ENCODE measurements around the gene TNPO3. TPM values are rescaled to one million over a fixed set of nuclear protein-coding genes. Genes with fewer than 3 reads are reported as not detected.

TNPO3 gene
- total and polyA plus RNA-seq, 10 of the 15 experiments (the other 5 are each of a cell fraction or from before 2014, with no cell fraction given) = 17.6 to 91.8 (median 65.9) TPM

DNA sequence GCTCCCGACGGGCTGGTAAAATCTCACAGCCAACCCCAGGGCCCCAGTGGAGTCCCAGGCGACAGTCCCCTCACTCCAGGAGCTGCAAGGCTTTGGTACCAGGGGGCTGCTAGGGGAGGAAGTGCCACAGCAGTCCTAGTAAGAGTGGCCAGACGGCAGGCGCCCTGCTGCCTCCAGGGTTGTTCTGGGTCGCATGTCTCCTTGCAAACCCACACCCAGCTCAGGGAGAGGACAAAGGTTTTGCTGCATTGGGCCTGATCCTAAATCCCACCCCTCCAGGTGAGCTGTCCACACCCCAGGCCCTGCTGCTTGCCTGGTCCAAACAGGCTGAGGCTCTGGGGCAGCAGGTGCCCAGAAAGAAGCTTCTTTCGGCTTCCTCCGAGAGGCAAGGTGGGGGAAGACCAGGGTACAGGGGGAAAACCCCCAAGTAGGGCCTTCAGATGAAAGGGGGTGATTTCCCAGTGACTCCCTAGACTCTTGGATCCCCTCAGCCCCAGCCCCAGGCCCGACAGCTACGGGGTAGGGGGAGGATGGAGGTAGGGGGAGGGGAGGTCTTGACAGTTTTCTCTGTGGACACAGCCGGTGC, 140.3 kb downstream of the TNPO3 start:
- no peaks in the 10 kb centered on the region for H3K36me3 ChIP-seq (ENCODE audit: control insufficient read depth in 2 of 2, insufficient read depth in 2 of 2, low read length in 1 of 2)
- no peaks in the 10 kb centered on the region for H3K9me3 ChIP-seq (replicated peaks; ENCODE audit: control insufficient read depth, insufficient read depth, low read length)
- in situ Hi-C loops (cut with MboI) = no loop called here
- H4K20me1 ChIP-seq (ENCODE audit: control insufficient read depth, insufficient read depth) = no peaks in the 10 kb centered on the region
- peak overlapping the region; percentile 50 for H3K4me2 ChIP-seq (ENCODE audit: control insufficient read depth, insufficient read depth)
- FAIRE-seq = peak; percentile 13
- RAD21 ChIA-PET (ENCODE audit: unreplicated experiment) = interaction anchor here (0.6 to 1.8 kb wide), 12 partner anchors 14 to 257 kb away, joined by 3 to 20 read pairs (median 4); partner anchors contain the start of gene TNPO3
- no peaks in the 10 kb centered on the region for H3K79me2 ChIP-seq (ENCODE audit: control insufficient read depth, insufficient read depth, low read length)
- no peak overlapping the region for H3K4me3 ChIP-seq
- CTCF ChIA-PET = interaction anchor here (0.7 to 1.7 kb wide), 11 partner anchors 10 to 295 kb away, joined by 3 to 6 read pairs (median 4); partner anchors contain the start of gene IRF5
- peak; percentile 88 for ATAC-seq
- intact Hi-C loops (cut with micrococcal nuclease; ENCODE audit: unreplicated experiment) = no loop called here
- H3K9ac ChIP-seq (ENCODE audit: control insufficient read depth, insufficient read depth, low read length) = peak overlapping the region; percentile 44; the same call in 1 of the 2 replicates
- TF ChIP-seq POLR2AphosphoS2 (IDR thresholded peaks at IDR 0.05; ENCODE audit: low read depth, low read length) (no peak), NBN (IDR thresholded peaks at IDR 0.05) (0 out of 2 replicates have a peak, but pooled peaks have one; percentile 25), HDGF (IDR thresholded peaks at IDR 0.05) (peak; percentile 36; the same call in 1 of the 2 replicates), IRF4 (IDR thresholded peaks at IDR 0.05; ENCODE audit: low read depth, low read length) (0 out of 2 replicates have a peak, but pooled peaks have one; percentile 17), CEBPB (IDR thresholded peaks at IDR 0.05; ENCODE audit: borderline replicate concordance in 1 of 2, low read depth in 2 of 2, low read length in 2 of 2) (no peak), RCOR1 (conservative IDR thresholded peaks at IDR 0.05; ENCODE audit: low read depth, low read length) (no peak), POLR2A (IDR thresholded peaks at IDR 0.05; ENCODE audit: low read depth, low read length) (peak; percentile 52; the same call in 1 of the 2 replicates), RELA (IDR thresholded peaks at IDR 0.05; ENCODE audit: borderline replicate concordance, partially characterized antibody) (peak; percentile 76), SPI1 (IDR thresholded peaks at IDR 0.05; ENCODE audit: borderline replicate concordance, insufficient read depth, low read depth, low read length) (peak; percentile 59), EED (IDR thresholded peaks at IDR 0.05; ENCODE audit: low read depth) (peak; percentile 28; the same call in 1 of the 2 replicates), RUNX3 (IDR thresholded peaks at IDR 0.05; ENCODE audit: low read length) (peak; percentile 12; the same call in 1 of the 2 replicates)
- TF ChIP-seq, protein P1, sequence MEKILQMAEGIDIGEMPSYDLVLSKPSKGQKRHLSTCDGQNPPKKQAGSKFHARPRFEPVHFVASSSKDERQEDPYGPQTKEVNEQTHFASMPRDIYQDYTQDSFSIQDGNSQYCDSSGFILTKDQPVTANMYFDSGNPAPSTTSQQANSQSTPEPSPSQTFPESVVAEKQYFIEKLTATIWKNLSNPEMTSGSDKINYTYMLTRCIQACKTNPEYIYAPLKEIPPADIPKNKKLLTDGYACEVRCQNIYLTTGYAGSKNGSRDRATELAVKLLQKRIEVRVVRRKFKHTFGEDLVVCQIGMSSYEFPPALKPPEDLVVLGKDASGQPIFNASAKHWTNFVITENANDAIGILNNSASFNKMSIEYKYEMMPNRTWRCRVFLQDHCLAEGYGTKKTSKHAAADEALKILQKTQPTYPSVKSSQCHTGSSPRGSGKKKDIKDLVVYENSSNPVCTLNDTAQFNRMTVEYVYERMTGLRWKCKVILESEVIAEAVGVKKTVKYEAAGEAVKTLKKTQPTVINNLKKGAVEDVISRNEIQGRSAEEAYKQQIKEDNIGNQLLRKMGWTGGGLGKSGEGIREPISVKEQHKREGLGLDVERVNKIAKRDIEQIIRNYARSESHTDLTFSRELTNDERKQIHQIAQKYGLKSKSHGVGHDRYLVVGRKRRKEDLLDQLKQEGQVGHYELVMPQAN (conservative IDR thresholded peaks at IDR 0.05) = no peak
- TF ChIP-seq, protein P2, sequence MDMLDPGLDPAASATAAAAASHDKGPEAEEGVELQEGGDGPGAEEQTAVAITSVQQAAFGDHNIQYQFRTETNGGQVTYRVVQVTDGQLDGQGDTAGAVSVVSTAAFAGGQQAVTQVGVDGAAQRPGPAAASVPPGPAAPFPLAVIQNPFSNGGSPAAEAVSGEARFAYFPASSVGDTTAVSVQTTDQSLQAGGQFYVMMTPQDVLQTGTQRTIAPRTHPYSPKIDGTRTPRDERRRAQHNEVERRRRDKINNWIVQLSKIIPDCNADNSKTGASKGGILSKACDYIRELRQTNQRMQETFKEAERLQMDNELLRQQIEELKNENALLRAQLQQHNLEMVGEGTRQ (IDR thresholded peaks at IDR 0.05; ENCODE audit: borderline replicate concordance, low read depth, low read length) = no peak
- TF ChIP-seq, protein P3, sequence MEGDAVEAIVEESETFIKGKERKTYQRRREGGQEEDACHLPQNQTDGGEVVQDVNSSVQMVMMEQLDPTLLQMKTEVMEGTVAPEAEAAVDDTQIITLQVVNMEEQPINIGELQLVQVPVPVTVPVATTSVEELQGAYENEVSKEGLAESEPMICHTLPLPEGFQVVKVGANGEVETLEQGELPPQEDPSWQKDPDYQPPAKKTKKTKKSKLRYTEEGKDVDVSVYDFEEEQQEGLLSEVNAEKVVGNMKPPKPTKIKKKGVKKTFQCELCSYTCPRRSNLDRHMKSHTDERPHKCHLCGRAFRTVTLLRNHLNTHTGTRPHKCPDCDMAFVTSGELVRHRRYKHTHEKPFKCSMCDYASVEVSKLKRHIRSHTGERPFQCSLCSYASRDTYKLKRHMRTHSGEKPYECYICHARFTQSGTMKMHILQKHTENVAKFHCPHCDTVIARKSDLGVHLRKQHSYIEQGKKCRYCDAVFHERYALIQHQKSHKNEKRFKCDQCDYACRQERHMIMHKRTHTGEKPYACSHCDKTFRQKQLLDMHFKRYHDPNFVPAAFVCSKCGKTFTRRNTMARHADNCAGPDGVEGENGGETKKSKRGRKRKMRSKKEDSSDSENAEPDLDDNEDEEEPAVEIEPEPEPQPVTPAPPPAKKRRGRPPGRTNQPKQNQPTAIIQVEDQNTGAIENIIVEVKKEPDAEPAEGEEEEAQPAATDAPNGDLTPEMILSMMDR (IDR thresholded peaks at IDR 0.05 in 2 of 3, conservative IDR thresholded peaks at IDR 0.05 in 1 of 3; ENCODE audit: control insufficient read depth in 2 of 3, extremely low read depth in 1 of 3, insufficient read depth in 1 of 3, low read depth in 3 of 3, low read length in 3 of 3) = peak in 2 of 3 experiments; percentile 10 to 24; a peak in 1 of 6 replicates
- TF ChIP-seq, protein P4, sequence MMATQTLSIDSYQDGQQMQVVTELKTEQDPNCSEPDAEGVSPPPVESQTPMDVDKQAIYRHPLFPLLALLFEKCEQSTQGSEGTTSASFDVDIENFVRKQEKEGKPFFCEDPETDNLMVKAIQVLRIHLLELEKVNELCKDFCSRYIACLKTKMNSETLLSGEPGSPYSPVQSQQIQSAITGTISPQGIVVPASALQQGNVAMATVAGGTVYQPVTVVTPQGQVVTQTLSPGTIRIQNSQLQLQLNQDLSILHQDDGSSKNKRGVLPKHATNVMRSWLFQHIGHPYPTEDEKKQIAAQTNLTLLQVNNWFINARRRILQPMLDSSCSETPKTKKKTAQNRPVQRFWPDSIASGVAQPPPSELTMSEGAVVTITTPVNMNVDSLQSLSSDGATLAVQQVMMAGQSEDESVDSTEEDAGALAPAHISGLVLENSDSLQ (IDR thresholded peaks at IDR 0.05) = no peak
- SMC1A ChIA-PET (ENCODE audit: uncharacterized antibody, unreplicated experiment) = interaction anchor here (0.7 to 1.5 kb wide), 8 partner anchors 19 to 177 kb away, joined by 3 to 14 read pairs (median 4); no protein-coding TSS in a partner anchor
- peak overlapping the region; percentile 77 for H2AFZ ChIP-seq (ENCODE audit: control insufficient read depth, low read depth, low read length)
- BruUV-seq (replicated peaks) = no TSS peak
- peak overlapping the region; percentile 24 for H3K27ac ChIP-seq (ENCODE audit: control insufficient read depth, insufficient read depth)
- peaks cover 18% of the 10 kb centered on the region for H3K4me1 ChIP-seq (ENCODE audit: control insufficient read depth, insufficient read depth, low read length)
- DNase-seq (ENCODE audit: low read depth, low spot score) = no peak
- 7% methylated on average over 8 of the region's 11 CpGs for WGBS (ENCODE audit: insufficient coverage, insufficient replicate concordance, low lambda C conversion rate, missing lambda C conversion rate)
- H3K27me3 ChIP-seq (replicated peaks in 1 of 2; ENCODE audit: control insufficient read depth in 2 of 2, insufficient read depth in 2 of 2, low read length in 1 of 2) = no peaks in the 10 kb centered on the region
- POLR2A ChIA-PET = interaction anchor here (0.7 to 2.1 kb wide), 8 partner anchors 15 to 232 kb away, joined by 3 to 20 read pairs (median 6); partner anchors contain the start of gene IRF5
